GM21528 (cell line): ENCODE measurements around the gene TEAD3.

Experiments
- ATAC-seq: cut with Tn5 transposase; IDR thresholded peaks from one replicate; pipeline ENCODE4 v1.9.1; 2021; ENCODE audit warnings: mild to moderate bottlenecking, moderate library complexity; ENCODE audit not compliant: unreplicated experiment, low FRiP score

TEAD3 gene

GRCh38 chr6:35428421-35429149 is 68.3 kb downstream of the TEAD3 start:
- no peak for ATAC-seq

- no peak for ATAC-seq
These were observed 69.0 kb downstream of the TEAD3 start for GRCh38 chr6:35427851-35428321.

GRCh38 chr6:35427435-35427834 is 69.4 kb downstream of the TEAD3 start:
- no peak for ATAC-seq

GRCh38 chr6:35426074-35426473 is 70.8 kb downstream of the TEAD3 start:
- no peak for ATAC-seq

- ATAC-seq: no peak
These were observed 71.6 kb downstream of the TEAD3 start for GRCh38 chr6:35425284-35425683.
